Pons (tissue), 1 donor: ENCODE data around the gene USP6NL.

Experiments
- DNase-seq: peaks from one replicate; pipeline ENCODE4 v3.0.0-alpha.2; 2016; ENCODE audit warnings: low spot score

Gene USP6NL

DNA sequence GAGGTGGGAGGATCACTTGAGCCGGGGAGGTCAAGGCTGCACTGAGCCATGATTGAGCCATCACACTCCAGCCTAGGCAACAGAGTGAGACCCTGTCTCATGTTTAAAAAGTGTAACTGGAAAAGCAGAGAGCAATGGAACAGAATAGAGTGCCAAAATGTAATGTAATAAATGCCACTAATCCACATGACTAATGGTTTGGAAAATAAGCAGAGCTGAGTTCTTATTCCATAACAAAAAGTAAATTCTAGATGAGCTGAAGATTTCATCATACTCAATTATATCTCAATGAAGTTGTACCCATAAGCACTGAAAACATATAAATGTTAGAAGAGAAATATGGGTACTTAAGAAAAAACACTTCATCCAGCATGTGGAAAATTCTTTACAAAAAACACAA, 132.6 kb downstream of the USP6NL start:
- no peak for DNase-seq

DNA sequence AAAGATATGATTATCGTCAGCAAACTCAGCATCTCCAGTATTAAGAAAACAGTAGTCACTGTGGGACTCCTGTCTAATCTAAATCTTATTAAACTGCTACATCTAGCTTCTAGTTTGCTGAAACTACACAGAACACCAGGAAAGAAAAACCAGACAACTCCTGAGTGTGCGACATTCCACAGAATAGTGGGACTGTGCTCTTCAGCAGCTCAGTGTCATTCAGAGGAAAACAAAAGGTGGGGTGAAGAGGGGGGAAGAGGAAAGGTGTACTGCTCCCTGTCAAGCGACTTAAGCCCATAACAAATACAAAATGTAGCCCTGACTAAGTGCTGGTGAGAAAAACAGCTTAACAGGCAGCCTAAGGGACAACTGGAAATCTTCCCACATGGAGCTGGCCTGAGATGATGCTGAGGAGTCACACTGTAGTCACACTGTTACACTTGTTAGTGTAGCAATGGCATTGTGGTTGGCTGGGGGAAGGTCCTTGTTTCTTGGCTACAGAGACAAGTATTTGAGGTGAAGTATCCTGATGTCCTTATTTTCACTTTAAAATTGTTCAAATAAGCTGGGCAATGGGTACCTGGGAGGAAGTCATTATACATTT, 135.5 kb downstream of the USP6NL start:
- DNase-seq, result no peak

GRCh38 chr10:11473128-11473760, 138.2 kb downstream of the USP6NL start:
- no peak for DNase-seq

DNA sequence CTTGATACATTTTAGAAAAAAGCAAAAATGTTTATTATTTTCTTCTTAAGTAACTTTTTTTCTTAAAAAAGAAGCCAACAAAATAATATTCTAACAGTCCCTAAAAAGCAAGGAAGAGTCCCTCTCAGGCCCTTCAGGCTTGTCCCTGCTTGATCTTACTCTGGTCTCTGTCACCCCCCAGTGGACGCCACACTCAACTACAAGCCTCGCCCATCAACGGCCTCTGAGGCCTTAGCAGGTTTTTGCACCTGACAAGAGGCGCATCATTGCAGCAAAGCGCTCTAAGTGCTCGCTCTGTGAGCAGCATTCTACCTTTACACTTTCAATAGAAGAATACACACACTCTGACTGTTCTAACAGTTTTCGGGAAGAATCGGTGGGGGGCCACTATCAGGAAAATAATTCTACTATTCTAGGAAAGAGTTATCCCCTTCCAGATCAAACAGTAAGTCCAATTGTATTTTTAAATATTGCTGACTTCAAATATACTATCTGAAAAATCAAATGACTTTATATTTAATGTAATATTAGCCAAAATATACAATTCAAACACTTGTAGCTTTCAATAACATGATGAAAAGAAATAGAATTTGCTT, 139.2 kb downstream of the USP6NL start:
- peak; percentile 62 for DNase-seq

DNA sequence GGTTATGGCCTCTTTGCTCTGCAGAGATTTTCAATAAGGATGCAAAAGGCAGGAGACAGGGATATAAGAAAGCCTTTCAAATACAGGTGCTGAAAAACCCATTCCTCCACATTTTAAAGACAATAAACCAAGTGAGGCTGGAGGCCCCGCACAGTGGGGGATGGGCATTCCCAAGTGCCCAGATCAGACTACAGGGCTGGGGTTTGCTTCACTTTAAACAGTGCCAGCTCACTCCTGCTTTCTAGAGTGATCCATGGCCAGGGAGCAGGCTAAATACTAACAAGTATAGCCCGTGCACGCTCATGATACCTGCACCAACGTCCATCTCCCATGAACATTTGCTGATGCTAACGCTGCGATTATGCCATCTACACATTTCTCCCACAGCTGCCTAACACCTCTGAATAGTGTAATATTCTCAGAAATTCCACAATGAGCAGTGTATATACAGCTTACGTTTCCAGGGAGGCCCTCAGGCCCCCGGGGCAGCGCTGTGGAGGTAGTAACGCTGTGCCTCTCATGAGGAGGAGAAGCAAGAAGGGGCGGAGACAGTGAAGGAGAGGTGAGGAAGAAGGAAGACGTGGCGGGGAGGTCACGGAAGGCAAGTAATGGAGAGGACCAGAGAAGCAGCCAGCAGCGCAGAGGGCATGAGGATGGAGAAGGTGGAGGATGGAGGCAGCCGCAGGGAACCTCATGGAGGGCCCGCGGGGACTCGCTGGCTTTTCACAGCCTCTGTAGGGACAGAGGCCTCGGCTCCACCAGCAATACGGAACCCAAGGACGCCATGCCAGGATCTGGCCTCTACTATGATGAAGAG, 141.7 kb downstream of the USP6NL start:
- no peak for DNase-seq

- DNase-seq, result no peak
These were observed 143.2 kb downstream of the USP6NL start for GRCh38 chr10:11468126-11468742.

DNA sequence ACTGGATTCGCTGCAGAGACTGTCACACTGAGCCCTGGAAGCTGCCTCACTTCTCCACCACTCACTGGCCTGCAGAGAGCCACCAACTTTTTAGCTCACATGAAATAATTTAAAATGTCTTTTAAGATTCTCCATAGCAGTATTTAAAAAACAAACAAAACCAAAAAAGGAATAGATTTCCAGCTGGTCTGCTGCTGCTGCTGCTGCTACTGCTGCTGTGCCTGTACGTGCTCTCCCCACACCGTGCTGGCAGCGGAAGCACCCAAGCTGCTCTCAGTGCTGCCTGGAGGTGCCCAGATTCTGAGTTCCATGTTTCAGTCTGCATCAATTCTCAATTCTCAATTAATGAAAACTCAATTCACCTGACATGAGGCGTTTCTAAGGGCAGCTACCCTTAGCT, 146.0 kb downstream of the USP6NL start:
- DNase-seq, result no peak

DNA sequence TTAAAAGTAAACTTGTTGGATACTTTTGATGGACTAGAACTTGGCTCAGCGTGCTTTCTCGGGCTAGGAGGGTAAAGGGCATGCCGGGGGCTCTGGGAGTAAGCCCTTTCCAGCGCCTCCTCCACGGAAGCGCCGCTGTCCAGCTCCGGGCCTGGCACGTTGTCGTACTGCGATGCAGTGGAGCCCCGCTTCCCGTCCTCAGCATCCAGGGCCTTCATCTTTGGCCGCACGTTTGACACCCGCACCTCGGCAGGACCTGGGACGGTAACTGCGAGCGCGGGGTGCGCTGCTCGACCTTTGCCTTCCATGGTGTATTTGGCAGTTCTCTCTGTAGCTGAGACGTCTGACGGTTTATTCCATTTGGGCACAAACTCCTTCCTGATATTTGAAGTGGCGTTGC, 148.3 kb downstream of the USP6NL start:
- DNase-seq, result no peak

- no peak for DNase-seq
These were observed 149.4 kb downstream of the USP6NL start for GRCh38 chr10:11462071-11462470.

DNA sequence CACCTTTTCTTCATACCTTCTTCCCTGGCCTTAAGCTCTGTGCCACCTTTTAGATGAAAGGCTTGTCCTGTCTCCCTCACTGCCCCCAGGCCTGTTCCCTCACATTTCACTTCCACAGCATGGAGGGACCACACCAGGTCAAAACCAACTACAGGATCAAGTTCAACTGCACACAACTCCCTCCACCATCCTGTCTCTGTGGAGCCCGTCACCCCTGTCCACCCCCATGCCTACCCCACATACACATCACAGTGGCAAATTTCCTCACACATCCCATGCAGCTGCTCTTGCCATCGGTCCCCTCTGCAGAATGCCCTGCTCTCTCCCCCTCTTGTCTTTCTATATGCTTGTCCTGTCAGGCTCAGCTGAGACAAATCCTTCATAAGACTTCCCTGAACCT, 154.1 kb downstream of the USP6NL start:
- no peak for DNase-seq

DNA sequence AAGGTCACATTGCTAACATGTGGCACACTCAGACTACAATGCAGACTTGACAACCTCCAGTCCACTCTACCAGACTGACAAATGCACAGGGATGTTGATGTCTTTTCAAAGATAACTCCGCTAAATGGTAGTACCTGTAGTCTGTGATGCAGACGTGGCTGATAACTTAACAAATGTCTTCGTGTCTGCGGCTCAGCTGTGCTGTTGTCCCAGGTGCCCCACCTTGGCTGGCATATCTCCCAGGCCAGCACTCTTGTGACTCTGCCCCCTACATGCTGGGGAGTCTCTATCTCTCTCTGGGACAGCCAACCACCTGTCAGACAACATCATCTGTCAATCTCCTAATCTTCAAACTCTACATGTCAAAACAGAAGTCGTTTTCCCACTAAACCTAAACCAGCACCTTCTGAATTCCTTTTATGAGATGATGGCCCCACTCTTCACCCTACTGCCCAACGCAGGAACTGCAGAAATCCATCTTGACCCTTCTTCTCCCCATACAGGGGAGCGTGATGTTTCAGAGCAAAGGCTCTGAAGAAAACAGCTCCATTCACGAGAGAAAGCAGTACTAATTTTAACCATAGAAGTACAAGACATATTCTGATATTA, 156.4 kb downstream of the USP6NL start:
- DNase-seq, result no peak

DNA sequence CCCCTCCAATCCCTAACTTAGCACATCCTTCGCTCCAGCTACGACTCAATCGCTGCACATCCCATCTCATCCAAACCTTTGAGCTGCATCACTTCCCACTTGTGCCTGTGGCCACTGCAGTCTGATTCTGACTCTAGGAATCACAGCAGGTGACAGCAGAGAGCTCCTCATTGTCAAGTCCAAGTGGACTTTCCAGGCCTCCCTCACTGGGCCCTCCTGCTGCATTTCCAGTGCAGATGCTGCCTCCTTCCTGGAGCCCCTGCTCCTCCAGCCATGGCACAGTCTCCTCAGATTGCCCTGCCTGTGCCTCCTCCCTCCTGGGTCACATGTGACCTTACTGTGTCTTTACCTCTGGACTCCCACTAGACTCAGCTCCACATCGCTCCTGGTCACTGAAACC, 157.3 kb downstream of the USP6NL start:
- DNase-seq, result no peak

DNA sequence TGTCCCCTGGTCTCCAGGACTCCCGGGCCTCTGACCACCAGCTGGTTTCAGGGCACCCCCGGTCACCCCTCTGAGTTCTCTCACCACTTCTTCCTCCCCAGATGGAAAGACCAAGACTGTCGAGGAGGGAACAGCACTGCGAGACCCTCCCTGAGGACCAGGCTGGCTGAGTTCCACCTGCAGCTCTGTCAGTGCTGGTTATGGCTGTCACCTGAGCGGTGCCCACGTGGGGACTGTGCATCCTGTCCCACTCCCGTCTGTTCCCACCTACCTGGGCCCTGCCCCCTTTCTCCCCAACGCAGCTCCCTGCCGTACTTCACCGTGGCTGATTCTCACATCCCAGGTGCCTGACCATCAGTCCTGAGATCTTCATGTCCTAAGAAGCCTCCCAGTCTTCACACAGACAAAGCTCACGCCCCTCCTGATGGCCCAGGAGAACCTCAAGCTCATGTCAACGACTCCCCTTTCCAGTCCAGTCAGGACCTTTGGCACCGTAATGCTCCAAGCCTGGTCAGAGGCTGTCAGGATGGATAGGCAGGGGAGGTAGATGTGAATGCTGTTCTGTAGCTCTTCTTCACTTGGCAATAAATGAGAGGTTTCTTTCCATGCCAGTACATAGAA, 159.7 kb downstream of the USP6NL start:
- no peak for DNase-seq

DNA sequence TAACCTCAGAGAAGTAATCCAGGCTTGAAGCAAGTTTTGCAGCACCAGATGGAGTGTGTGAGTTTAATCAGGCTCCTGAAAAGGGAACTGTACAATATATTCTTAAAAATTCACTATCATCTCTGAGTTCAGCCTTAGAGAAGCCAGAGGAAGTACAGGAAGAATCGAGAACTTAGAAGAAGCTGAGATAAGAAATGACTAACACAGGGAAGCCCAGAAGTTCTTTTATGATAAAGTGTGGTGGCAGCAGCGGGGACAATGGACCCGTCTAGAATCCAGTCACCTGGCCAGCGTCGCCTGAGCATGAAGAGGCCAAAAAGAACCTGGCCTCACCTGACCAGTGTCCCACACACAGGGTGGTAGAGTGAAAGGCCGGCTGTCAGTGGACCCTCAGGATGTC, 161.0 kb downstream of the USP6NL start:
- peak; percentile 15 for DNase-seq

DNA sequence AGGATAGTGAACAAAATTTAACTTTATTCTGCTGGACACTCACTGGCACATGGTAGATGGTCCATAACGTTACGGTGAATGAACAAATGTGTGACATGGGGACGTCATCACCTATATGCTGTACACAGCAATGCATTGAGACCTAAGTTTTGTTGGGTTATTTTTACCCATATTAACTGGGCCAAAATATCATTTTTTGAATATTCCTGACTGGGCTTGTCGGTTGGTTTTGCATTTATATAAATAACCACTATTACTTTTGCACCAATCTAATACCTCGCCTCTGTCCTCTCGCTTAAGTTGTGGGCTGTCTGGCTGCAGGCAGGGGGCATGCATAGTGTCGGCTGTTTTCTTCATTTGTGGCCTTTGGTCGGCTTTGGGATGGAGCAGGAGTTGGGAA, 161.7 kb downstream of the USP6NL start:
- DNase-seq, result no peak

DNA sequence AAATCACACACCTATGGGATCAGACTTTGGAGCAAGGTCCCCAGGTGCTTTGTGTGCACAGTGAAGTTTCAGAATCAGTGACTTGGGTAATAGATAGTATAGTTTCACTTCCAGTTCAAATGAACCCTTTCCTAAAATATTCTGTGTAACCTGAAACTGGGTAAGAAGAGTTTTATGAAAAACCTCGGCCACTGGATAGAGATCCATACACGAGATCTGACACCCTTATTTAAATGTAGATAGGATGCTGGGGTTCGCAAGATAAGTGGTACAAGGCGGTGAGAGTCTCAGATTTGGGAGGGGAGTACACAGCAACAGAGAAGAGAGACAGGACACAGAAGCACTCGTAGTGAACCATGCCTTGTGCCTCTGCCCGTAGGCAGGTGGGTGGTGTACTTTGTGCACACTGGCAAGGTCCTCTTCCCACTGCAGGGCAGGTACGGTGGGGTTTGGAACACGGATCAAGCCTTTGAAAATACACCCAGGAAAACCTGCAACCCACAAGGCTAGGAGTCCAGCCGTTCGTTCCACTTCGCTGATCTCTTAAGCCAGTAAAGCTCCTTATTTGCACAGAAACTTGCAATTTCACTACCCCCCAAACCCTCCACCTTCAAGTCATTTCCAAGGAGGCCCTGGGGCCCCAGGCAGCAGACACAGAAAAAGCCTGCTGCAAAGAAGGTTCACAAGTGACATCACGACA, 162.8 kb downstream of the USP6NL start:
- DNase-seq, result no peak

GRCh38 chr10:11448190-11448544, 163.3 kb downstream of the USP6NL start:
- DNase-seq, result no peak

GRCh38 chr10:11447586-11447985, 163.9 kb downstream of the USP6NL start:
- DNase-seq, result no peak

DNA sequence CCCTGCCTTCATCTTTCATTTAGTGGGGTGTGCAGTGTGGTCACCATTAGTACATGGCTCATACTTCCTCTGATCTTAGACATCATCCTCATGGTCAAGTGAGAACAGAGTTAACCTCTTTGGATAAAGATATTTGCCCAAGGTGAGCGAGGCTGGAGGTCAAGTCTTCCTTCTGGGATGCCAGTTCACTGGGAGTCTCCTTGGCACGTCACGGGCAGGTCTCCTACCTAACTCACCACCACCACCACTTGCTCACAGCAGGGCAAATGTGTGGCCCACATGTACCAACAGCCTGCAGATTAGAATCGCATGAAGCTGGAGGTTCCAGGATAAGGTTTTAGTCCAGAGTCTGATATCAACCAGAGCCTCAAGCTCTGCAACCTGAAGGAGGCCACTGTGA, 164.6 kb downstream of the USP6NL start:
- no peak for DNase-seq

- no peak for DNase-seq
These were observed 165.3 kb downstream of the USP6NL start for GRCh38 chr10:11446133-11446532.
